ENCODE data around the gene FARSA. TPM values are rescaled to one million over a fixed set of nuclear protein-coding genes. Genes with fewer than 3 reads are reported as not detected.
"Not testable (repeated sequence)": the region's sequence is repeated elsewhere in the genome, so short reads cannot be mapped to it uniquely, and the experiment has no call there.

The FARSA gene
- total RNA-seq: 10 to 100 TPM; 45.9 to 71.4 (median 55.9) TPM

DNA sequence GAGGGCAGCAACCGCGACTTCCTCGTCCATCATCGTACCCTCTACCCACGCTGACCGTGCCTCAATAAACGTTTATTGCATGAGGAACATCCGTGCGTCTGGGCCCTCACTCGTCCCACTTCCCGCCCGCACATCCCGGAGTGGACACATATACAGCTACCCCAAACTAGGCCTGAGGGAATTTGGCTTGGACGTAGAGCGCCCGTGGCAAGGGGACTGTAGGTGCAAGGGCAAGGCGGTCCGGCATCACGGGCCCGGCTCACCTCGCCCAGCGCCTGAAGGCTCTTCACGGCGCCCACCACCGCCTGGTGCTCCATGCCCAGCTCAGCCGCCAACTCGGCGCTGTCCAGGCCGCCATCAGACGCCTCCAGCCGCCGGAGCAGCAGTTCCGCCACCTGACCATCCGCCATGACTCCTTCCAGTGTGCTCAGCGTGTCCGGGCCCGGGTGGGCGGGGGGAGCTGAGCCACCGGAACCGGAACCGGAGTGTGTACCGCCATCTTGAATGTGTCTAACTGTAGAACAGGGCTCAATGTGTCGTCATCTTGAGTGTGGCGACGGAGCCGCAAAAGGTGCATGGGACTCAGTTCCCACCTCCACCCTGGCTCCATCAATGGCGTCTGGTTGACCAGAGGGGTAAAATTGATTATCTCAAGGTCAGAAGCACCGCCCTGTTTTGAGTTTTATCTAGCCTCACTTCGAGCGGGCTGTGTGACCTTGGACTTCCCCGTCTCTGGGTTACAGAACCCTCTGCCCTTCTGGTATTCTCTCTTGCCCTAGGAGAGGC is at the start of gene FARSA:
Gene FARSA (minus strand): TSS at position 425 of the 786 bp plus-strand sequence. CDS start 15 bp downstream, at position 410.
- intact Hi-C loops (cut with DNase I; ENCODE audit: low total_unique reads): no loop called here
- 3 to 5% methylated on average over 46 to 47 of the region's 51 CpGs for WGBS, 2 donors
- peak within 1 kb of the TSS; percentile 82 for H3K4me3 ChIP-seq (ENCODE audit: low read depth, poor library complexity, severe bottlenecking)
- no peak for TF ChIP-seq POLR2A (IDR thresholded peaks at IDR 0.05)
- no peak for TF ChIP-seq CTCF (IDR thresholded peaks at IDR 0.05)
- peak; percentile 92 to 99 for DNase-seq (ENCODE audit: low spot score in 2 of 2)

- TF ChIP-seq CTCF (IDR thresholded peaks at IDR 0.05) (no peak), POLR2A (IDR thresholded peaks at IDR 0.05) (no peak)
- H3K4me3 ChIP-seq (ENCODE audit: low read depth, poor library complexity, severe bottlenecking): no peak overlapping the region
- DNase-seq (ENCODE audit: low spot score in 2 of 2): no peak
- whole genome bisulfite sequencing, 2 donors: 44 to 52% methylated on average over 10 of the region's 10 CpGs
- intact Hi-C loops (cut with DNase I; ENCODE audit: low total_unique reads): loop anchor here (10.0 kb wide), 1 partner anchor 82 kb away; no protein-coding TSS in a partner anchor
Observed at GRCh38 chr19:12983091-12983490, 49.6 kb upstream of the FARSA start.

DNA sequence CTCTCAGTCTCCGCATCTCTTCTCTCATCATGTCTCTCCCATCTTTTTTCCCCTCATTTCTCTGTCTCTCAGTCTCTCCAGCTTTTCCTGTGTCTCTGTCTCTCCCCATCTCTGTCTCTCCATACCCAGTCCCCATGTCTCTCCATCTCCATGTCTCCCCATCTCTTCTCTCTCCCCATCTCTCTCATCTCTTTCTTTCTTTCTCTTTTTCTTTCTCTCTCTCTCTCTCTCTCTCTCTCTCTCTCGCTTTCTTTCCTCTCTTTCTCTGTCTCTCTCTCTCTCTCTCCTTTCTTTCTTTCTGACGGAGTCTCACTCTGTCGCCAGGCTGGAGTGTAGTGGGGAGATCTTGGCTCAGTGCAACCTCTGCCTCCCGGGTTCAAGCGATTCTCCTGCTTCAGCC is 49.1 kb upstream of the FARSA start:
- no peak for DNase-seq (ENCODE audit: low spot score in 2 of 2)
- TF ChIP-seq POLR2A (IDR thresholded peaks at IDR 0.05) (no peak), CTCF (IDR thresholded peaks at IDR 0.05) (no peak)
- WGBS, 2 donors: 91 to 96% methylated on average over 6 of the region's 6 CpGs
- intact Hi-C loops (cut with DNase I; ENCODE audit: low total_unique reads): loop anchor here (10.0 kb wide), 1 partner anchor 82 kb away; no protein-coding TSS in a partner anchor
- H3K4me3 ChIP-seq (ENCODE audit: low read depth, poor library complexity, severe bottlenecking): no peak overlapping the region

- H3K4me3 ChIP-seq (ENCODE audit: low read depth, poor library complexity, severe bottlenecking): no peak overlapping the region
- WGBS, 2 donors: 72 to 80% methylated on average over 3 of the region's 3 CpGs
- no peak for DNase-seq (ENCODE audit: low spot score in 2 of 2)
- TF ChIP-seq POLR2A (IDR thresholded peaks at IDR 0.05) (no peak), CTCF (IDR thresholded peaks at IDR 0.05) (no peak)
- intact Hi-C loops (cut with DNase I; ENCODE audit: low total_unique reads): loop anchor here (5.0 to 10.0 kb wide), 3 partner anchors 85 to 285 kb away; no protein-coding TSS in a partner anchor
Observed at GRCh38 chr19:12979974-12980373, 46.5 kb upstream of the FARSA start.

DNA sequence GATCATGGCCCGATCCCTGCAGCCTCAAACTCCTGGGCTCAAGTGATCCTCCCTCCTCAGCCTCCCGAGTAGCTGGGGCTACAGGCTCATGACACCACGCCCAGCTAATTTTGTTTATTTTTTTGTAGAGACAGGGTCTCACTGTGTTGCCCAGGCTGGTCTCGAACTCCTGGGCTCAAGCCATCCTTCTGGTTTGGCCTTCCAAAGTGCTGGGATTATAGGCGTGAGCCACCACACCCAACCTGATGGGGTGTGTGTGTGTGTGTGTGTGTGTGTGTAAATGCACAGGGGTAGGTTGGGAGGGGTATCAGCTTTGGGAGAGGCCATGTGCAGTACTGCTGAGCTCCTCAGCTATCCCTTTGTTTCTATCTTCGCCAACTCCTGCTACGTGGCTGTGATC is 42.6 kb upstream of the FARSA start:
- H3K4me3 ChIP-seq (ENCODE audit: low read depth, poor library complexity, severe bottlenecking); DNase-seq (ENCODE audit: low spot score in 2 of 2): not testable (repeated sequence)
- intact Hi-C loops (cut with DNase I; ENCODE audit: low total_unique reads): loop anchor here (5.0 to 10.0 kb wide), 2 partner anchors 121 to 289 kb away; no protein-coding TSS in a partner anchor
- WGBS, 2 donors: 76 to 80% methylated on average over 7 of the region's 7 CpGs

GRCh38 chr19:12975221-12975741 is 41.8 kb upstream of the FARSA start:
- no peak for TF ChIP-seq POLR2A (IDR thresholded peaks at IDR 0.05)
- no peak for TF ChIP-seq CTCF (IDR thresholded peaks at IDR 0.05)
- WGBS, 2 donors: 59 to 81% methylated on average over 13 to 15 of the region's 17 CpGs
- no peak overlapping the region for H3K4me3 ChIP-seq (ENCODE audit: low read depth, poor library complexity, severe bottlenecking)
- DNase-seq (ENCODE audit: low spot score in 2 of 2): no peak
- intact Hi-C loops (cut with DNase I; ENCODE audit: low total_unique reads): loop anchor here (5.0 to 10.0 kb wide), 2 partner anchors 122 to 290 kb away; no protein-coding TSS in a partner anchor

Measured in lower leg skin (tissue), 4 donors.